GM21786 (cell line): ENCODE measurements around the gene MEGF8.

Experiments used
- ATAC-seq: cut with Tn5 transposase; IDR thresholded peaks from one replicate; pipeline ENCODE4 v1.9.1; 2021; ENCODE audit not compliant: unreplicated experiment

Gene MEGF8

DNA sequence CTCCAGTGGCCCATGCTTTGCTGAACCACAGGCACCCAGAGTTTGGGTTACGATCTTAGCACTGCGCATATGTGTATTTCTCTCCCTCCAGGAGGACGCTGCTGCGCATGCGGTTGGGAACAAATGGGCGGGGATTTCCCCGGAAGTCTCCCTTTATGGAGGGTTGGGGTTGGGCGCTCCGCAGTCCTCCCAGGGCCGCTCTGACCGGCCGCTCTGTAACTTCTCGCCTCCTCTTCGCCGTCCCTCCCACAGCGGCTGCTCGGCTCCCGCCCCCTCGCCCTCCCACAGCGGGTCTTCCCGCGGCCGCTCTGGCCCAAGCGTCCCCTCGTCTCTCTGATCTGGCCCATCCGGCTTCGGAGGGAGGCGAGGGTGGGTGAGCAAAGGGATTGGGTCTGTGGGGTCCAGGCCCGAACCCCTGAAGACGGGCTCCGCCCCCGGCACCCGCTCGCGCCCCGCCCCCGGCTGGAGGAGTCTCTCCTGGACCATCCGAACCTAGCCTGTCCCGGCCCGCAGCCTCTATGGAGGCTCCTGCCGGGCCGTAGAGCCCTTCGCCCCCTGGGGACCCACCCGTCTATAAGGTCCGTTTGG is at the start of gene MEGF8:
Gene MEGF8, plus strand, starts transcription at position 328 of the 588 bp plus-strand sequence. CDS start 609 bp downstream, outside the sequence.
- ATAC-seq = peak; percentile 88

DNA sequence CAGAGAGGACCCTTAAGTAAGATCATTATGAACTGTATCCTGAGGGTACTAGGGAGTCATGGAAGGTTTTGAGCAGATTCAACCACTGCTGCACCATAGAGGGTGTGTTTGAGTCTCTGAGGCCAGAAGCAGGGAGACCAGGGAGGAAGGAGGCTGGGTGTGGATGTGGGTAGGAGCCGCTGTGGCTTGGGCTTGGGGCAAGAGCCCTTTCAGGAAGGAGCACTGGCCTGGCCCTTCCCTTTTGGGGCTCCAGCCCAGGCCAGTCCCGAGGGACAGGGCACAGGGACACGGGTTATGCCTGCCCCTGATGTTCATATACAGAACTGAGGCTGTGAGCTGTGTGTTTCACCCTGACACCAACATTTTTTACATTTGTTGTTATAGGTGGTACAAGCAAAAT is 49.2 kb upstream of the MEGF8 start:
- ATAC-seq = no peak

- ATAC-seq = no peak
These were observed 48.6 kb upstream of the MEGF8 start for GRCh38 chr19:42276821-42277220.

DNA sequence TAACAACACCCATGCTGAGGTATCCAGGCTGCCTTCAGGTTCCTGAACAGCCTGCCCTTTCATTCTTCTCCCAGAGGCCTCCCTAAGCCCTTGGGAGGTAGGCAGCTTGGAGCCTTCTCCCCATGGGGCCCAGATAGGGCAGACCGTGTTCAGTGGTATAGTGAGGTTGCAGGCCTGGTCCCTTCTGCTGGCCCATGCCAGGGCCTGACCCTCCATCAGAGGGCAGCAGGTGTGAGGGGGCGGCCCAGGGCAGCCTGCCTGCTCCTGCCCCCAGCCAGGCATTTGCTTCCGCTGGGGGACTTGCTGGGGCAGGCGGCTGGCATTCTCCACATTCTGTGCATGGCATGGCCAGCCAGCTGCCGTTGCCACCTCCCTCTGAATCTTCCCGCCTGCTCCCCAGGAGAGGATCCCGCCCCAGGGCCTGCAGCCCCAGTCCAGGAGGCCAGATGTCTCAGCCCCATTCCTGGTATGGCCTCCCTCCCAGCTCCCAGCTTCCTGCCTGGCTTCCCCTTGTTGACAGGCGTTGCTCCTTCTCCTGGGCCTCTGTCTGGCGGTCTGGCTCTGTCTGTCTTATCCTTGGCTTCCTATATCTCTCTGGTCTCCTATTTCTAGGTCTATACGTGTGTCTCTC is 47.5 kb upstream of the MEGF8 start:
- ATAC-seq = no peak

- no peak for ATAC-seq
These were observed 46.8 kb upstream of the MEGF8 start for GRCh38 chr19:42278452-42279154.

DNA sequence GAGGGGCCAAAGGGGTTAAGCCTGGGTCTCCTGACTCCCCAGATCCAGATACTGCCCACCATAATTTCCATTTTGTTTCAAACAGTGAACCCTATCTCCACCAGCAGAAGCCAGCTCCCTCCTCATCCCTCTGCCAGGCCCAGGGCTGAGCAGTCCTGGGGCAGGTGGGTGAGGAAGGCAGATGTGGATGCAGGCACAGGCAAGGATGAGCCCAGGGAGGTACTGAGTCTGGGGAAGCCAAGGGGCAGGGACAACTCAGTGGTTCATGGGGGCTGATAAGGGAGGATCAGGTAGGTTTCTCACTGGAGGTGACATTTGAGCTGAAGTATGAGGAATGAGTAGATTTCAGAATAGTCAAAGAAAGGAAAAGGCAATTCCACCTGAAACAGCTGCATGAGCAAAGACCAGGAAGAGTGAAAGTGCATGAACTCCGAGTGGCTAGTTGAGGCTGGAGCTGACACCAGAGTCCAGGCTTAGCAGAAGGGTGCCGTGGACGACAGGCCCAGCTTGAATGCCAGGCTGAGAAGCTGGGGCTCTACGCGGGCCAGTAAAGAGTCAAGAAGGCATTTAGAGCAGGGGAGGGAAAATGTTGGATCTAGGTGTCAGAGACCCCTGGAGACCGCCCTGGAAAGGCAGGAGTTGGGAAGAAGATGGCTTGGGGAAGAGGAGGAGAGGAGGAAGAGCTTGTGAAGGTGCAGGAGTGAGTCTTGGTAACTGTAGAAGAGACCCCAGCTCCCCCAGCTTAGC is 46.1 kb upstream of the MEGF8 start:
- ATAC-seq = no peak

DNA sequence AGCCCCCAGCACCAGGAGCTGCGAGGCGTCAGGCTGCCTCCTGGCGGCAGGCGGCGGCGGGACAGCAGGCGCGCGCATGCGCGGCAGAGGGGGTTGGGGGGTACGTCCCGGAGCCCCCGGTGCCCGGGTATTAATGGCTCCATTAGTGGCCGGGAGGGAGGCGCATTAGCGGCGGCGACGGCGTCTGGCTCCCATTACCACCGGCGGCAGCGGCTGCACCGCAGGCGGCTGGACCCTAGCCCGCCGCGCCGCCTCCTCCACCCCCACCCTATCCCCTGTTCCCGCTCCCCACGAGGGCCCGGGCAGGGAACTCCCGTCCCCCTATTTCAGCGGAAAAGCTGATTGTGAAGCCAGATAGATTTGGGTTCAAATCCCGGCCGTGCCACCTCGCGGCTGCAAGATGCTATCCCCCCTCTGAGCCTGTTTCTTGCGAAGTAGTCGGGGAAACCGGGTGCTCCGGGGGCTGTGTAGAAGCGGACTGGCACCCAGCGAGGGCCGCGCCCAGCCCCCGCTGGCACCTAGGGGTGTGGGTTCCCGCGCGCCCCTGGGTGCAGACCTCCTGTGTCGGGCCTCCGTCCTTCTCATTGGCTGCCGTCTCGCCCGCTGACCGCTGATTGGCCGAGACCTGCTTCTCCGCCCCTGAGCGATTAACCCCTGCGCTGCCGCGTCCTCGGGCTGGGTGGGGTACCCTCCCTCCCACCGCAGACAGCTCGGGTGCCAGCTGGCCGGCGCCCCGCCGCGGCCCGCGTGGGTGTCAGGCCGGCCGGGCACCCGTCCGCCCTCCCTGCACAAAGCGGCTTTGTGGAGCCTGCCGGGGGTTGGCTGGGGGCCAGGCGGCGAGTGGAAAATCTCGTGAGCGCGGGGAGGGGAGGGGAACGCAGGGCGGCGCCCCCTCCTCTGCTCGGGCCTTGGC is 45.3 kb upstream of the MEGF8 start:
- ATAC-seq = peak; percentile 43

GRCh38 chr19:42280815-42281145 is 44.7 kb upstream of the MEGF8 start:
- ATAC-seq = no peak

- ATAC-seq = no peak
These were observed 44.1 kb upstream of the MEGF8 start for GRCh38 chr19:42281146-42281826.

GRCh38 chr19:42281827-42282762 is 43.3 kb upstream of the MEGF8 start:
- ATAC-seq = no peak

GRCh38 chr19:42282819-42283187 is 42.6 kb upstream of the MEGF8 start:
- no peak for ATAC-seq

GRCh38 chr19:42283188-42284065 is 42.0 kb upstream of the MEGF8 start:
- ATAC-seq = peak; percentile 38

GRCh38 chr19:42284066-42284501 is 41.4 kb upstream of the MEGF8 start:
- ATAC-seq = peak; percentile 10

DNA sequence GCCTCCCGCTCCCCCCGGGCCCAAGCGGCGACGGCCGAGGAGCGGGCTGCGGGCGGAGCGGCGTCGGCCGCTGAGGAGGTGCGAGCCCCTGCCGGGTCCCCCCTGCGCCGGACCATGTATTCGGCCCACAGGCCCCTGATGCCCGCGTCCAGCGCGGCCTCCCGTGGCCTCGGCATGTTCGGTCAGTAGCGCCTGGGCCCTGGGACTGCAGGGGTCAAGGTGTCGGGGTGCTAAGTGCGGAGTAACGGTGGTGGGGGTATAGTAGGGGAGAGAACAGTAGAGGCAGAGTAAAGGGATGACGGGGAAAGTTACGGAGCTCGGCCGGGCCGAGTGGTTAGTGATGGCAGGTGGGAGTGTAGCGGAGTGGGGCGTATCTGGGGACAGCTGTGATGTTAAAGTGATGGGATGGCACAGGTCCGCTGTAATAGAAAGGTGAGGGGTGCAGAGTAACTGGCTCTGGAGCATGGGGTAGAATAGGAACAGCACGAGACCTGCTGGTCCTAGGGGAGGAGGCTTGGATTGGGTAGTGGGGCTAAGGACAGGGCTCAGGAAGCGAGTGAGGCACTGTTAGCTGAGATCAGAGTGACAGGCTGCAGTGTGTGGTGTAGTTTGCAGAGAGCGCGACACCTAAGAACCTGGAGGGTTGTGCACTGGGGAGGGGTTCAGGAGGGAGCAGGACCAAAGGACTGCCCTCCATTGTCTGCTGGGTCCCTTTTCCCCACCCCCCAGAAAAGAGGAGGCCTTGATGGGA is 40.7 kb upstream of the MEGF8 start:
- no peak for ATAC-seq

- no peak for ATAC-seq
These were observed 39.9 kb upstream of the MEGF8 start for GRCh38 chr19:42285541-42285941.

DNA sequence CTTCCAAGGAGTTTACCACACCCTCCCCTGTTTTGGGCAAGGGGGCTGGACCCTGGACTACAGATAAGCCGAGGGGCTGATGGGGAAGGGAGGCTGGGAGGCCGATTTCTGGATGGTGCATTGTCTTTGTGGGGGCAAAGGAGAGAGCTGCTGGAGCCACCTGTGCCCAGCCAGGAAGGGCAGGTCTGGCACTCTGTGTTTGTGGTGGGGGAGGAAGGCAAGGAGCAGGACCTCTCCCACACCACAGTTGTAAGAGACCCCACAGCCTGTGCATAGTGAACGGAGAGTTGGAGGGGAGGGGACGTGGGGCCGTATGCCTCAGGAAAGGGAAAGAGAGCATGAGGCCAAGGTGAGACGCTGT is 39.5 kb upstream of the MEGF8 start:
- ATAC-seq = no peak

GRCh38 chr19:42286349-42287016 is 39.0 kb upstream of the MEGF8 start:
- no peak for ATAC-seq
